ENCODE data around the gene TST. TPM values are rescaled to one million over a fixed set of nuclear protein-coding genes. Genes with fewer than 3 reads are reported as not detected.

The TST gene
- total and polyA plus RNA-seq, 2 of the 8 experiments (the other 6 are each of a cell fraction or from before 2014, with no cell fraction given): 22.6 to 61.6 TPM

DNA sequence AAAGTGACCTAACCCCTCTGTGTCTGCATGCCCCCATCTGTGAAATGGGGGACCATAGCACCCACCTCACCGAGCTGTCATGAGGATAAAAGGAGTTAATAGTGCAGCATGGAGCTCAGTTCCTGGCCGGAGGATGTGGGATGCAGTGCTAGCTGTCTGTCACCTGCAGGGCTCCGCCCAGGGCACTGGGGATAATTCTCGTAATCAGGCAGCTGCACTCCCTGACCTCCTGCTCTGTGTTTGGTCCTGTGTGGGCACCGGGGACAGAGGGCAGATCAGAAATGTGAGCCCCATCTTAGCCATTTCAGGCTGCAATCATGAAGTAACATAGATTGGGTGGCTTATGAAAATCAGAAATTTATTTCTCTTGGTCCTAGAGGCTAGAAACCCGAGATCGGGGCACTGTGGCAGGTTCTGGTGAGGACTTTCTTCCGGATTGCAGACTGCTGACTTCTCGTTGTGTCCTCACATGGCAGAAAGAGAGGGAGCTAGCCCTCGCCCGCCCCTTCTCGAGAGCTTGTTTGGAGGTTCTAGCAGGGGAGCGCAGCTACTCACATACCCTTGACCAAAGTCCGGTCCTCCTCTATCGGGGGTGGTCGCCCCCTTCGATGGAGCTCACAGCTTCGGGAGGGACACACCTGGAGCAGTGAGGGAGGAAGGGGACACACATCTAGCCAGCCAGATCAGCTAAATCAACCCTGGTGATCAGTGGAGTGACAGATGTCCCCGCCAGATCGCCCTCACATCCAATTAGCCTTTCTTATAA, 35.5 kb upstream of the TST start:
- Histone ChIP-seq H2BK12ac (ENCODE audit: low read depth, low read length) (no peak overlapping the region), H4K5ac (ENCODE audit: insufficient read length, low read depth, low read length) (no peak overlapping the region), H2BK20ac (ENCODE audit: low read length) (no peak overlapping the region), H4K91ac (replicated peaks; ENCODE audit: insufficient read length, low read length) (no peak overlapping the region), H3K14ac (ENCODE audit: insufficient read length) (no peak overlapping the region), H3K23ac (ENCODE audit: insufficient read length) (no peak overlapping the region), H3K9me3 (ENCODE audit: insufficient read depth in 2 of 2, low read depth in 1 of 2, low read length in 1 of 2) (no peaks in the 10 kb centered on the region), H3K27ac (ENCODE audit: low read depth, low read length) (no peak overlapping the region), H2AFZ (ENCODE audit: low read length) (no peak overlapping the region), H2BK120ac (replicated peaks; ENCODE audit: low read depth, low read length) (no peak overlapping the region), H3K18ac (ENCODE audit: extremely low read depth, low read length) (no peak overlapping the region), H3K23me2 (ENCODE audit: low read depth, low read length) (peaks cover 5% of the 10 kb centered on the region; the same call in 1 of the 2 replicates), H3K4me3 (ENCODE audit: extremely low read depth in 1 of 4, insufficient read depth in 2 of 4, low read depth in 3 of 4, low read length in 4 of 4) (no peak overlapping the region), H3K79me1 (ENCODE audit: low read depth, low read length) (no peaks in the 10 kb centered on the region), H3K4me2 (ENCODE audit: insufficient read depth in 1 of 2, low read depth in 2 of 2, low read length in 2 of 2) (no peak overlapping the region), H3K4me1 (replicated peaks in 1 of 4; ENCODE audit: control insufficient read depth in 3 of 4, insufficient read depth in 4 of 4, low read length in 3 of 4) (peaks cover 0 to 10% (median 7%) of the 10 kb centered on the region in 4 experiments; a peak in 5 of 7 replicates), H4K20me1 (replicated peaks in 1 of 2; ENCODE audit: control insufficient read depth in 1 of 2, insufficient read depth in 2 of 2, low read length in 2 of 2) (peaks cover 0 to 12% of the 10 kb centered on the region in 2 experiments), H2BK15ac (ENCODE audit: low read length) (no peak overlapping the region), H3K9ac (replicated peaks in 1 of 4; ENCODE audit: extremely low read depth in 1 of 4, low read depth in 3 of 4, low read length in 3 of 4) (no peak overlapping the region), H3K27me3 (replicated peaks in 1 of 4; ENCODE audit: control insufficient read depth in 3 of 4, extremely low read depth in 1 of 4, insufficient read depth in 3 of 4, low read length in 3 of 4) (no peaks in the 10 kb centered on the region; a peak in 3 of 7 replicates), H2BK5ac (ENCODE audit: low read depth, low read length) (no peak overlapping the region), H3K56ac (replicated peaks; ENCODE audit: insufficient read length, low read depth, low read length) (no peak overlapping the region), H3K36me3 (ENCODE audit: control insufficient read depth in 2 of 4, insufficient read depth in 4 of 4, low read length in 3 of 4) (peaks cover 0 to 10% (median 2%) of the 10 kb centered on the region in 4 experiments; a peak in 3 of 8 replicates), H2AK5ac (ENCODE audit: low read depth, low read length) (no peak overlapping the region), H3K4ac (replicated peaks; ENCODE audit: insufficient read length, low read depth, low read length) (no peak overlapping the region), H4K8ac (ENCODE audit: extremely low read depth, insufficient read depth, low read length) (no peak overlapping the region), H3K79me2 (ENCODE audit: control insufficient read depth in 1 of 2, insufficient read depth in 2 of 2, low read length in 2 of 2) (no peaks in the 10 kb centered on the region)
- DNase-seq (ENCODE audit: low read depth in 1 of 2, low spot score in 2 of 2): no peak
- POLR2A ChIA-PET (ENCODE audit: partially characterized antibody): interaction anchor here (0.9 to 1.1 kb wide), 2 partner anchors 18 to 35 kb away, joined by 3 to 4 read pairs; no protein-coding TSS in a partner anchor
- FAIRE-seq: no peak
- TF ChIP-seq CHD2 (IDR thresholded peaks at IDR 0.05; ENCODE audit: low read length) (no peak), SAP30 (IDR thresholded peaks at IDR 0.05; ENCODE audit: insufficient read depth, insufficient replicate concordance, low read length) (no peak), RAD21 (IDR thresholded peaks at IDR 0.05 in 1 of 2, conservative IDR thresholded peaks at IDR 0.05 in 1 of 2; ENCODE audit: low read depth in 2 of 2, low read length in 2 of 2) (no peak)
- CTCF ChIA-PET (ENCODE audit: partially characterized antibody): interaction anchor here (1.0 to 3.3 kb wide), 8 partner anchors 9 to 198 kb away, joined by 3 to 27 read pairs (median 4); no protein-coding TSS in a partner anchor
- WGBS, 2 experiments (ENCODE audit: extremely low coverage in 1 of 2, insufficient coverage in 1 of 2, insufficient read length in 1 of 2, insufficient replicate concordance in 2 of 2, low coverage in 1 of 2, low lambda C conversion rate in 2 of 2, missing lambda C conversion rate in 1 of 2): 89% methylated on average over 20 of the region's 20 CpGs; no CpG with 5 or more reads in 1 of the 2 experiments

All from H1 (cell line).